ENCODE results near the gene MYO3B.

- no peak for TF ChIP-seq CTCF (IDR thresholded peaks at IDR 0.05)
- no peak for TF ChIP-seq POLR2A (IDR thresholded peaks at IDR 0.05)
Measured at GRCh38 chr2:170579511-170579910, 401.6 kb downstream of the MYO3B start.
